Tibial nerve (tissue), 4 donors: ENCODE results near the gene NUF2. TPM values are rescaled to one million over a fixed set of nuclear protein-coding genes. Genes with fewer than 3 reads are reported as not detected.

Source experiments
- DNase-seq, 2 donors: peaks; one replicate each; pipeline ENCODE4 v3.0.0-alpha.2; 2019; ENCODE audit warnings: low spot score in 2 of 2
- H3K27ac ChIP-seq, 4 donors: fragments of 200-600 bp; sonication (generic) in 3 of 4; one replicate each; pipeline ENCODE4 v1.5.1; 2017 to 2019; ENCODE audit warnings: mild to moderate bottlenecking in 1 of 4
- H3K27me3 ChIP-seq, 2 donors: fragments of 200-600 bp; sonication (generic) in 1 of 2; one replicate each; pipeline versions ENCODE4 v1.5.1 to v1.6.0; 2017 to 2019
- H3K36me3 ChIP-seq, 3 donors: fragments of 200-600 bp; sonication (generic); one replicate each; pipeline ENCODE4 v1.5.1; 2018 to 2019
- H3K4me1 ChIP-seq, 4 donors: fragments of 200-600 bp; sonication (generic) in 3 of 4; one replicate each; pipeline ENCODE4 v1.5.1; 2017 to 2019
- H3K4me3 ChIP-seq, 4 donors: fragments of 200-600 bp; sonication (generic) in 3 of 4; one replicate each; pipeline ENCODE4 v1.5.1; 2017 to 2019; ENCODE audit warnings: mild to moderate bottlenecking in 1 of 4, moderate library complexity in 1 of 4
- H3K9me3 ChIP-seq, 4 donors: fragments of 200-600 bp; sonication (generic) in 3 of 4; one replicate each; pipeline ENCODE4 v1.5.1; 2017 to 2019
- EP300 ChIP-seq, 2 donors: sonication (generic); formaldehyde crosslinking; IDR thresholded peaks; one replicate each; pipeline ENCODE4 v1.6.1; 2017; ENCODE audit warnings: antibody characterized with exemption in 2 of 2, mild to moderate bottlenecking in 1 of 2
- POLR2A ChIP-seq, 2 donors: fragments of 450-650 bp; IDR thresholded peaks; one replicate each; pipeline ENCODE4 v1.6.1; 2017; ENCODE audit warnings: antibody characterized with exemption in 2 of 2, mild to moderate bottlenecking in 2 of 2, moderate library complexity in 2 of 2
- WGBS, 2 donors: methylation state at CpG; one replicate each; pipeline ENCODE4 v1.1.5; 2018; 5-methylcytosine and 5-hydroxymethylcytosine counted together
- total RNA-seq, 4 donors: library from RNA; depleted of rRNA; stranded (reverse); fragments of >200 nt; gene quantifications; one replicate each; pipeline ENCODE4 v1.1.0, GENCODE V29; 2016
- TF ChIP-seq, protein P1 (sequence below), 5 experiments: fragments of 200-600 bp in 3 of 5; fragments of 450-650 bp in 2 of 5; sonication (generic) in 3 of 5; IDR thresholded peaks; one replicate each; pipeline ENCODE4 v1.5.1; 2016 to 2019; ENCODE audit warnings: antibody characterized with exemption in 5 of 5, mild to moderate bottlenecking in 3 of 5, moderate library complexity in 2 of 5

The NUF2 gene
- total RNA-seq, 4 donors from 2014 or later = 2.0 to 2.1 TPM; not detected in 2

DNA sequence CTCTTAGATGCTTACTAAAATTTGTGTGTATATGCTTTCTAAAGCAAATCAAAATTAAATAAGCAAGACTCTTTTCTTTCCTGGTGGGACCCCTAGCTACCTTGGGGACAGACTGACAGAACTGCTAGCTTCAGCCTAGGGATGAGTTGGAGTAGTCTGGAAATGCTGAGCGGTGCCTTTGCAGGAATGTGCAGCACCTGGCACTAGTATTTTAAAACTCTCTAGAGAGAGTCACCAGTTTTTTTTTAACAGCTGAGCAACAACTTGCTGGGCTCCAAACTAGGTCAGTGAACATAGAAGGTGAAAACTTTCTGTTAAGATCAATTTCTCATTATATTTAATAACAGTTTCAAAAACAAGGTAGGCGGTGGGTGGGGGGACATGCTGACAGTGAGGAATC is 56.8 kb downstream of the NUF2 start:
- 81 to 96% methylated on average over 2 of the region's 2 CpGs for WGBS, 2 donors
- Histone ChIP-seq H3K9me3 (no peaks in the 10 kb centered on the region), H3K36me3 (no peaks in the 10 kb centered on the region), H3K27me3 (no peaks in the 10 kb centered on the region), H3K27ac (no peak overlapping the region), H3K4me3 (no peak overlapping the region), H3K4me1 (no peaks in the 10 kb centered on the region)
- TF ChIP-seq POLR2A (IDR thresholded peaks at IDR 0.05) = no peak
- TF ChIP-seq, protein P1, sequence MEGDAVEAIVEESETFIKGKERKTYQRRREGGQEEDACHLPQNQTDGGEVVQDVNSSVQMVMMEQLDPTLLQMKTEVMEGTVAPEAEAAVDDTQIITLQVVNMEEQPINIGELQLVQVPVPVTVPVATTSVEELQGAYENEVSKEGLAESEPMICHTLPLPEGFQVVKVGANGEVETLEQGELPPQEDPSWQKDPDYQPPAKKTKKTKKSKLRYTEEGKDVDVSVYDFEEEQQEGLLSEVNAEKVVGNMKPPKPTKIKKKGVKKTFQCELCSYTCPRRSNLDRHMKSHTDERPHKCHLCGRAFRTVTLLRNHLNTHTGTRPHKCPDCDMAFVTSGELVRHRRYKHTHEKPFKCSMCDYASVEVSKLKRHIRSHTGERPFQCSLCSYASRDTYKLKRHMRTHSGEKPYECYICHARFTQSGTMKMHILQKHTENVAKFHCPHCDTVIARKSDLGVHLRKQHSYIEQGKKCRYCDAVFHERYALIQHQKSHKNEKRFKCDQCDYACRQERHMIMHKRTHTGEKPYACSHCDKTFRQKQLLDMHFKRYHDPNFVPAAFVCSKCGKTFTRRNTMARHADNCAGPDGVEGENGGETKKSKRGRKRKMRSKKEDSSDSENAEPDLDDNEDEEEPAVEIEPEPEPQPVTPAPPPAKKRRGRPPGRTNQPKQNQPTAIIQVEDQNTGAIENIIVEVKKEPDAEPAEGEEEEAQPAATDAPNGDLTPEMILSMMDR (IDR thresholded peaks at IDR 0.05) = no peak
- no peak for TF ChIP-seq EP300 (IDR thresholded peaks at IDR 0.05)
- no peak for DNase-seq

DNA sequence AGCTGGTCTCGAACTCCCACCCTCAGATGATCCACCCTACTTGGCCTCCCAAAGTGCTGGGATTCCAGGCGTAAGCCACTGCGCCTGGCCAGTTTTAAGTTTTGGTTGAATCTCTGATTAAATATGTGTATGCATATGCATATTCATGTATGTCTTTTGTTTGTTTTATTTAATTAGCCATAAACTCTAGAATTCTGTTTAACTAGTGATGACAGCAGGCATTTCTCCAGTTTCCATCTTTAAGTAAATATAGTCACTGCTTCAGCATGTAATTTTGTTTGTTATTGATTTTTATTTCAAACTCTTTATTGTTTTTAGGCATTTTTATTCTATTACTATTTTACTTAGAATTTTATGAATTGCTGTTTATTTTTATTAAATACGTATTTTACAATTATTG is 58.0 kb downstream of the NUF2 start:
- no peaks in the 10 kb centered on the region for H3K4me1 ChIP-seq
- TF ChIP-seq, protein P1 (IDR thresholded peaks at IDR 0.05) = no peak
- TF ChIP-seq POLR2A (IDR thresholded peaks at IDR 0.05) = no peak
- TF ChIP-seq EP300 (IDR thresholded peaks at IDR 0.05) = no peak
- no peak for DNase-seq

DNA sequence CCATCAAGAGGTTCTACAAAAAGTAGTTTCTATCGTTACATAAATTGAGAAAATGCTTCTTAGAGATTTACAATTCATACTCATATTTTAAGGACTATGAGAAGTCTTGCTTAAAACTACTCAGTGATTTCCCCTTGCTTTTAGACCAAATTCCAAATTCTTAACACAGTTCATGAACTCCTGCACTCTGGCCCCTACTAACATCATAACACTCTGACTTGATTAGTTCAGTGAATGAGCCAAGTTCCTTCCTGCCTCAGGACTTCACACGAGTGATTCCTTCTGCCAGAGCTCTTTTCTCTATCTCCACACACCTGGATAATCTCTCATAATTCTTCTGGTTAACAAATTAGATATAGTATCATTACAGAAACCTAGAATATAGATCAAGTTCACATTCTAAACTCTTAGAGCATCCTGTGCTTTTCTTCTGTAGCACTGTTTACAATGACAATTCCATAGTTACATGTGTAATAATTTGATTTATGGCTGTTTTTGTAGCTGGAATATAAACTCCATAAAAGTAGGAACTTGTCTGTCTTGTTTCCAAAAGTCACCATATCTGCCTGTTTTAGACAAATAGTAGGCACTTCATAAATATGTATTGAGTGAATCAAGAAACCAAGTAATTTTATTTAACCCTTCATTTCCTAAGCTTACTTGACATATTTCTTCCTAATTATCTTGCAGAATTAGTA is 59.9 kb downstream of the NUF2 start:
- H3K27ac ChIP-seq = no peak overlapping the region
- no peak for DNase-seq
- no peaks in the 10 kb centered on the region for H3K4me1 ChIP-seq
- 6 to 8% methylated on average over 2 of the region's 2 CpGs for WGBS, 2 donors
- H3K9me3 ChIP-seq = no peaks in the 10 kb centered on the region
- H3K36me3 ChIP-seq = no peaks in the 10 kb centered on the region
- H3K4me3 ChIP-seq = no peak overlapping the region
- H3K27me3 ChIP-seq = no peaks in the 10 kb centered on the region
- TF ChIP-seq, protein P1 (IDR thresholded peaks at IDR 0.05) = no peak
- no peak for TF ChIP-seq POLR2A (IDR thresholded peaks at IDR 0.05)
- TF ChIP-seq EP300 (IDR thresholded peaks at IDR 0.05) = no peak

More for the DNA sequence above, 58.0 kb downstream of the NUF2 start:
- H3K27ac ChIP-seq = no peak overlapping the region
- H3K36me3 ChIP-seq = no peaks in the 10 kb centered on the region
- WGBS, 2 donors = 92 to 98% methylated on average over 4 of the region's 4 CpGs
- no peak overlapping the region for H3K4me3 ChIP-seq
- no peaks in the 10 kb centered on the region for H3K9me3 ChIP-seq
- no peaks in the 10 kb centered on the region for H3K27me3 ChIP-seq

DNA sequence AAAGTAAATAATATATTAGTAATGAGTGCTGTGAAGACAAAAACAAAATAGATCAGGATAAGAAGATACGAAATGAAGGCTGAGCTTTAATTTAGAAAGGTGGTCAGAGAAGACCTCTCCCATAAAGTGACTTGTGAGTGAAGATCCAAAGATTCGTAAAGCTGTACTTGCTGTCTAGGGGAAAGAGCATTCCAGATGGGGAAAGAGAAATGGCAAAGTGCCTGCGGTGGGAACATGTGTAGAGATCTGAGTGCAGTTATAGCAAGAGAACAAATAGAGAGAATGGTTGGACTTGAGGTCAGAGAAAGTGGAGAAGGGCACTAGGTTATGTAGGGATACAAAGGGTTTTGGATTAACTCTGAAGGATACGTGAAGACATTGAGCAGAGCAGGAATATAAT is 60.6 kb downstream of the NUF2 start:
- TF ChIP-seq POLR2A (IDR thresholded peaks at IDR 0.05) = no peak
- TF ChIP-seq, protein P1 (IDR thresholded peaks at IDR 0.05) = no peak
- no peak for TF ChIP-seq EP300 (IDR thresholded peaks at IDR 0.05)
- no peak overlapping the region for H3K27ac ChIP-seq
- H3K36me3 ChIP-seq = no peaks in the 10 kb centered on the region
- no peaks in the 10 kb centered on the region for H3K4me1 ChIP-seq
- H3K27me3 ChIP-seq = no peaks in the 10 kb centered on the region
- no peak for DNase-seq
- WGBS, 2 donors = 53 to 54% methylated on average over 4 of the region's 4 CpGs
- H3K4me3 ChIP-seq = no peak overlapping the region
- H3K9me3 ChIP-seq = no peaks in the 10 kb centered on the region

DNA sequence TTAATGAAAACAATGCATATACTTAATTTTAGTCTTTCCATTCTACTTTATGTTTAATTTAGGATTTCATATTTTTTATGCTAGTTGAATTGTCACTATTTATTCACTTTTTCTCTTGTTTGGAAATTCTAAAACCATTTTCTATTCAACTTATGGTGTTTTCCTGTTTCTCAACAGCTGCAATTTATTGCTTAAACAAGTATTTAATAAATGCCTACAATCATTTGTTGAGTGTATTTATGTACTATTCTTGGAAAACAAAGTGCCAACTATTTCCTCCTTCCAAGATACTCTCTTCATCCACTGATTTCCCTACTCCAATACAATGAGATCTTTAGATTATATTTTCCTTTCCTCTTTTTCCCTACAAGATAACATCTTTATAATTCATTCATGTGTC is 65.4 kb downstream of the NUF2 start:
- no peaks in the 10 kb centered on the region for H3K4me1 ChIP-seq
- H3K27ac ChIP-seq = no peak overlapping the region
- no peaks in the 10 kb centered on the region for H3K9me3 ChIP-seq
- DNase-seq = no peak
- H3K4me3 ChIP-seq = no peak overlapping the region
- no peak for TF ChIP-seq EP300 (IDR thresholded peaks at IDR 0.05)
- TF ChIP-seq POLR2A (IDR thresholded peaks at IDR 0.05) = no peak
- TF ChIP-seq, protein P1 (IDR thresholded peaks at IDR 0.05) = no peak
- no peaks in the 10 kb centered on the region for H3K27me3 ChIP-seq
- no peaks in the 10 kb centered on the region for H3K36me3 ChIP-seq
